GM19043 (cell line): ENCODE measurements around the gene SMIM36.
"Not testable (repeated sequence)": the region's sequence is repeated elsewhere in the genome, so short reads cannot be mapped to it uniquely, and the experiment has no call there.

Source experiments
- ATAC-seq: cut with Tn5 transposase; IDR thresholded peaks from one replicate; pipeline ENCODE4 v1.9.1; 2021; ENCODE audit warnings: low read depth; ENCODE audit not compliant: unreplicated experiment

The SMIM36 gene

GRCh38 chr17:55418369-55419268 lies 92.6 kb downstream of the SMIM36 start:
- no peak for ATAC-seq

GRCh38 chr17:55417411-55418268 lies 93.6 kb downstream of the SMIM36 start:
- ATAC-seq = no peak

- no peak for ATAC-seq
Observed at GRCh38 chr17:55416470-55417052, 94.7 kb downstream of the SMIM36 start.

- no peak for ATAC-seq
Observed at GRCh38 chr17:55416000-55416399, 95.3 kb downstream of the SMIM36 start.

GRCh38 chr17:55414983-55415382 lies 96.3 kb downstream of the SMIM36 start:
- no peak for ATAC-seq

- ATAC-seq = no peak
Observed at GRCh38 chr17:55413825-55414489, 97.3 kb downstream of the SMIM36 start.

GRCh38 chr17:55411463-55411855 lies 99.8 kb downstream of the SMIM36 start:
- no peak for ATAC-seq

GRCh38 chr17:55410722-55411462 lies 100.4 kb downstream of the SMIM36 start:
- ATAC-seq = no peak

GRCh38 chr17:55409030-55409800 lies 102.0 kb downstream of the SMIM36 start:
- no peak for ATAC-seq

- no peak for ATAC-seq
Observed at GRCh38 chr17:55407641-55408566, 103.3 kb downstream of the SMIM36 start.

- ATAC-seq = no peak
Observed at GRCh38 chr17:55405600-55405999, 105.7 kb downstream of the SMIM36 start.

- ATAC-seq = not testable (repeated sequence)
Observed at GRCh38 chr17:55404197-55404596, 107.1 kb downstream of the SMIM36 start.

GRCh38 chr17:55402374-55402773 lies 108.9 kb downstream of the SMIM36 start:
- no peak for ATAC-seq
